Endothelial cell of umbilical vein (primary cell): Measurements from ENCODE around the gene NT5DC4.

ENCODE experiments used
- CTCF ChIP-seq, 2 donors: IDR thresholded peaks; 1 replicate in 1 of 2; 2 replicates in 1 of 2; pipeline ENCODE4 v1.5.1; 2011; ENCODE audit warnings: low read length in 2 of 2, mild to moderate bottlenecking in 2 of 2, moderate library complexity in 2 of 2, control low read depth in 1 of 2, inconsistent platforms in 1 of 2, low read depth in 1 of 2; ENCODE audit not compliant: insufficient read depth in 1 of 2; ENCODE audit errors: extremely low read depth in 1 of 2
- EZH2 ChIP-seq: IDR thresholded peaks from 2 replicates; pipeline ENCODE4 v1.6.1; 2012; ENCODE audit warnings: borderline replicate concordance, low read depth, mild to moderate bottlenecking, moderate library complexity, low read length, inconsistent platforms; ENCODE audit not compliant: severe bottlenecking
- FOS ChIP-seq: IDR thresholded peaks from 2 replicates; pipeline ENCODE4 v1.6.1; 2011; ENCODE audit warnings: mild to moderate bottlenecking, low read length, moderate library complexity, borderline replicate concordance; ENCODE audit not compliant: insufficient read depth
- JUN ChIP-seq: IDR thresholded peaks from 2 replicates; pipeline ENCODE4 v1.6.1; 2011; ENCODE audit warnings: borderline replicate concordance, low read depth; ENCODE audit not compliant: insufficient read length, insufficient read depth
- MYC ChIP-seq: IDR thresholded peaks from one replicate; pipeline ENCODE4 v1.6.1; 2011; ENCODE audit warnings: mild to moderate bottlenecking, low read depth, low read length
- POLR2A ChIP-seq: IDR thresholded peaks from 2 replicates; pipeline ENCODE4 v1.6.1; 2012; ENCODE audit warnings: low read depth, mild to moderate bottlenecking, control low read depth, low read length
- POLR2AphosphoS5 ChIP-seq: IDR thresholded peaks from 2 replicates; pipeline ENCODE4 v1.6.1; 2012; ENCODE audit warnings: low read depth, mild to moderate bottlenecking, control low read depth, low read length, moderate library complexity; ENCODE audit not compliant: insufficient read depth
- TF ChIP-seq, protein P1 (sequence below): IDR thresholded peaks from 2 replicates; pipeline ENCODE4 v1.6.1; 2011; ENCODE audit not compliant: insufficient read depth, insufficient read length

GRCh38 chr2:112782234-112782799 is 61.5 kb downstream of the NT5DC4 start:
- TF ChIP-seq CTCF (IDR thresholded peaks at IDR 0.05; ENCODE audit: extremely low read depth in 1 of 2, insufficient read depth in 1 of 2, low read depth in 1 of 2, low read length in 2 of 2) (no peak), POLR2AphosphoS5 (no peak), POLR2A (no peak), MYC (no peak), EZH2 (no peak), JUN (no peak), FOS (no peak)
- TF ChIP-seq, protein P1, sequence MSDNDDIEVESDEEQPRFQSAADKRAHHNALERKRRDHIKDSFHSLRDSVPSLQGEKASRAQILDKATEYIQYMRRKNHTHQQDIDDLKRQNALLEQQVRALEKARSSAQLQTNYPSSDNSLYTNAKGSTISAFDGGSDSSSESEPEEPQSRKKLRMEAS: no peak
